Small intestine (tissue), 7 donors: ENCODE results near the gene GALNS. TPM values are rescaled to one million over a fixed set of nuclear protein-coding genes. Genes with fewer than 3 reads are reported as not detected.

Source experiments
- DNase-seq, 2 donors: peaks; one replicate each; pipeline versions ENCODE4 v3.0.0 to v3.0.0-alpha.2; 2013
- FAIRE-seq: peaks from 2 replicates; lab custom pipeline; 2012; peaks lifted over from hg19 to GRCh38; lab: Jason Lieb, UNC
- H3K27ac ChIP-seq, 3 donors: one replicate each; pipeline ENCODE4 v1.5.1; 2013; ENCODE audit warnings: low read length in 2 of 3, mild to moderate bottlenecking in 2 of 3, control low read depth in 1 of 3, inconsistent platforms in 1 of 3, low read depth in 1 of 3, moderate library complexity in 1 of 3
- H3K27me3 ChIP-seq, 3 donors: one replicate each; pipeline ENCODE4 v1.6.1; 2013; ENCODE audit warnings: low read length in 3 of 3, inconsistent platforms in 1 of 3; ENCODE audit not compliant: control insufficient read depth in 3 of 3, insufficient read depth in 3 of 3
- H3K36me3 ChIP-seq, 3 donors: one replicate each; pipeline ENCODE4 v1.6.1; 2013; ENCODE audit warnings: low read length in 3 of 3, inconsistent platforms in 1 of 3, low read depth in 1 of 3, mild to moderate bottlenecking in 1 of 3, moderate library complexity in 1 of 3; ENCODE audit not compliant: control insufficient read depth in 3 of 3, insufficient read depth in 2 of 3
- H3K4me1 ChIP-seq, 3 donors: one replicate each; pipeline ENCODE4 v1.6.1; 2013; ENCODE audit warnings: low read length in 2 of 3, inconsistent platforms in 1 of 3, low read depth in 1 of 3, mild to moderate bottlenecking in 1 of 3, moderate library complexity in 1 of 3; ENCODE audit not compliant: control insufficient read depth in 3 of 3, insufficient read depth in 2 of 3
- H3K4me3 ChIP-seq, 3 donors: one replicate each; pipeline ENCODE4 v1.5.1; 2013; ENCODE audit warnings: low read length in 3 of 3, control low read depth in 1 of 3, inconsistent platforms in 1 of 3, low read depth in 1 of 3, mild to moderate bottlenecking in 1 of 3, moderate library complexity in 1 of 3
- H3K9me3 ChIP-seq, 2 donors: one replicate each; pipeline ENCODE4 v1.6.1; 2013; ENCODE audit warnings: low read depth in 1 of 2, low read length in 1 of 2; ENCODE audit not compliant: control insufficient read depth in 2 of 2, insufficient read depth in 1 of 2
- WGBS, 3 donors: extraction: QIAGEN DNeasy Blood & Tissue Kit; methylation state at CpG; one replicate each; pipeline ENCODE4 v1.1.7; 2013; 5-methylcytosine and 5-hydroxymethylcytosine counted together
- polyA plus RNA-seq, 4 donors: library from polyadenylated mRNA; stranded (reverse) in 3 of 4; unstranded in 1 of 4; fragments of 200-250 nt in 3 of 4; fragments of 120-200 nt in 1 of 4; gene quantifications; one replicate each; pipeline versions ENCODE4 v1.2.1 to v1.2.3, GENCODE V29; 2013
- donor health status: healthy with polysubstance abuse.
- donor health status: control.
- donor health status: control.
- donor health status: Bipolar disorder and iron deficiency.
- donor health status: healthy.

Gene GALNS
- polyA plus RNA-seq, 4 donors: 28.3 to 35.4 (median 32.7) TPM

GRCh38 chr16:88781140-88782077 lies 75.3 kb downstream of the GALNS start:
- FAIRE-seq (no peak), DNase-seq (no peak)
- H3K27ac ChIP-seq: peak overlapping the region in 2 of 3 donors; percentile 60 to 71
- peaks cover 0 to 36% (median 0%) of the 10 kb centered on the region in 3 donors for H3K36me3 ChIP-seq
- 61 to 74% (median 67%) methylated on average over 24 to 28 of the region's 28 CpGs for WGBS, 3 donors
- no peaks in the 10 kb centered on the region for H3K9me3 ChIP-seq
- H3K27me3 ChIP-seq: no peaks in the 10 kb centered on the region
- H3K4me3 ChIP-seq: no peak overlapping the region
- peaks cover 3 to 44% (median 20%) of the 10 kb centered on the region in 3 donors for H3K4me1 ChIP-seq

- H3K36me3 ChIP-seq: peaks cover 0 to 42% (median 0%) of the 10 kb centered on the region in 3 donors
- no peak overlapping the region for H3K4me3 ChIP-seq
- WGBS, 3 donors: 36 to 48% (median 39%) methylated on average over 13 of the region's 13 CpGs
- H3K4me1 ChIP-seq: peaks cover 3 to 40% (median 20%) of the 10 kb centered on the region in 3 donors
- no peaks in the 10 kb centered on the region for H3K9me3 ChIP-seq
- FAIRE-seq: no peak
- DNase-seq: peak in 1 of 2 donors; percentile 49
- peak overlapping the region; percentile 28 to 54 (median 29) for H3K27ac ChIP-seq
- H3K27me3 ChIP-seq: no peaks in the 10 kb centered on the region
These were observed 76.3 kb downstream of the GALNS start for GRCh38 chr16:88780142-88781062.

- Histone ChIP-seq H3K27me3 (no peaks in the 10 kb centered on the region), H3K27ac (peak overlapping the region in 2 of 3 donors; percentile 4 to 29), H3K4me1 (peaks cover 3 to 41% (median 20%) of the 10 kb centered on the region in 3 donors), H3K9me3 (no peaks in the 10 kb centered on the region), H3K36me3 (peaks cover 0 to 45% (median 0%) of the 10 kb centered on the region in 3 donors), H3K4me3 (no peak overlapping the region)
- 59 to 71% (median 69%) methylated on average over 33 to 34 of the region's 34 CpGs for WGBS, 3 donors
- DNase-seq: no peak
- no peak for FAIRE-seq
These were observed 77.2 kb downstream of the GALNS start for GRCh38 chr16:88779406-88780141.

- Histone ChIP-seq H3K27me3 (no peaks in the 10 kb centered on the region), H3K9me3 (no peaks in the 10 kb centered on the region), H3K36me3 (peaks cover 0 to 50% (median 0%) of the 10 kb centered on the region in 3 donors), H3K27ac (no peak overlapping the region), H3K4me3 (no peak overlapping the region), H3K4me1 (peaks cover 3 to 47% (median 20%) of the 10 kb centered on the region in 3 donors)
- WGBS, 3 donors: 86 to 92% (median 88%) methylated on average over 29 to 30 of the region's 30 CpGs
- FAIRE-seq (no peak), DNase-seq (no peak)
These were observed 78.1 kb downstream of the GALNS start for GRCh38 chr16:88778541-88779065.

- H3K4me1 ChIP-seq: peaks cover 3 to 48% (median 19%) of the 10 kb centered on the region in 3 donors
- no peak overlapping the region for H3K27ac ChIP-seq
- H3K4me3 ChIP-seq: no peak overlapping the region
- DNase-seq: no peak
- H3K36me3 ChIP-seq: peaks cover 0 to 50% (median 0%) of the 10 kb centered on the region in 3 donors
- H3K9me3 ChIP-seq: no peaks in the 10 kb centered on the region
- 71 to 75% (median 72%) methylated on average over 7 of the region's 7 CpGs for WGBS, 3 donors
- FAIRE-seq: no peak
- no peaks in the 10 kb centered on the region for H3K27me3 ChIP-seq
These were observed 78.5 kb downstream of the GALNS start for GRCh38 chr16:88778271-88778525.

GRCh38 chr16:88777471-88778270 lies 79.1 kb downstream of the GALNS start:
- Histone ChIP-seq H3K4me1 (peaks cover 3 to 54% (median 14%) of the 10 kb centered on the region in 3 donors), H3K27me3 (no peaks in the 10 kb centered on the region), H3K4me3 (no peak overlapping the region), H3K36me3 (peaks cover 0 to 50% (median 0%) of the 10 kb centered on the region in 3 donors), H3K27ac (no peak overlapping the region), H3K9me3 (no peaks in the 10 kb centered on the region)
- DNase-seq: no peak
- WGBS, 3 donors: 86 to 87% (median 87%) methylated on average over 34 of the region's 34 CpGs
- FAIRE-seq: no peak

- Histone ChIP-seq H3K36me3 (peaks cover 0 to 41% (median 0%) of the 10 kb centered on the region in 3 donors), H3K9me3 (no peaks in the 10 kb centered on the region), H3K4me3 (no peak overlapping the region), H3K27me3 (no peaks in the 10 kb centered on the region), H3K4me1 (peaks cover 3 to 48% (median 15%) of the 10 kb centered on the region in 3 donors), H3K27ac (no peak overlapping the region)
- FAIRE-seq (no peak), DNase-seq (no peak)
- 88 to 91% (median 90%) methylated on average over 18 of the region's 18 CpGs for WGBS, 3 donors
These were observed 80.9 kb downstream of the GALNS start for GRCh38 chr16:88775825-88776224.
